Tibial artery (tissue), 4 donors: ENCODE measurements around the gene KCNQ1.
A peak's percentile ranks its signal among the peaks of the same experiment; 100 is the strongest.

Source experiments
- DNase-seq, 2 donors: peaks; one replicate each; pipeline ENCODE4 v3.0.0-alpha.2; 2019
- H3K27ac ChIP-seq, 2 donors: fragments of 200-600 bp; sonication (generic) in 1 of 2; 1 replicate in 1 of 2; 2 replicates in 1 of 2; pipeline ENCODE4 v1.5.1; 2018 to 2019; ENCODE audit warnings: mild to moderate bottlenecking in 1 of 2
- H3K27me3 ChIP-seq, 2 donors: fragments of 200-600 bp; sonication (generic) in 1 of 2; one replicate each; pipeline versions ENCODE4 v1.5.1 to v1.6.0; 2016 to 2019
- H3K36me3 ChIP-seq, 3 donors: fragments of 200-600 bp; sonication (generic) in 2 of 3; one replicate each; pipeline ENCODE4 v1.5.1; 2016 to 2019; ENCODE audit warnings: mild to moderate bottlenecking in 2 of 3
- H3K4me1 ChIP-seq, 4 donors: fragments of 200-600 bp; sonication (generic) in 2 of 4; 1 replicate in 3 of 4; 2 replicates in 1 of 4; pipeline ENCODE4 v1.5.1; 2016 to 2019
- H3K4me3 ChIP-seq, 2 donors: fragments of 200-600 bp; sonication (generic) in 1 of 2; 1 replicate in 1 of 2; 2 replicates in 1 of 2; pipeline ENCODE4 v1.5.1; 2018 to 2019; ENCODE audit warnings: mild to moderate bottlenecking in 2 of 2
- H3K9me3 ChIP-seq, 3 donors: fragments of 200-600 bp; sonication (generic) in 1 of 3; one replicate each; pipeline ENCODE4 v1.5.1; 2016 to 2019
- intact Hi-C: fragments of 100-400 bp; cut with DNase I; formaldehyde crosslinking; loops from one replicate; pipeline ENCODE4 v1.15.0; 2023; ENCODE audit warnings: low total_unique reads
- TF ChIP-seq, protein P1 (sequence below), 2 experiments: fragments of 200-600 bp in 1 of 2; fragments of 450-650 bp in 1 of 2; IDR thresholded peaks; one replicate each; pipeline ENCODE4 v1.5.1; 2017 to 2019; ENCODE audit warnings: antibody characterized with exemption in 2 of 2, mild to moderate bottlenecking in 1 of 2, moderate library complexity in 1 of 2

The KCNQ1 gene

DNA sequence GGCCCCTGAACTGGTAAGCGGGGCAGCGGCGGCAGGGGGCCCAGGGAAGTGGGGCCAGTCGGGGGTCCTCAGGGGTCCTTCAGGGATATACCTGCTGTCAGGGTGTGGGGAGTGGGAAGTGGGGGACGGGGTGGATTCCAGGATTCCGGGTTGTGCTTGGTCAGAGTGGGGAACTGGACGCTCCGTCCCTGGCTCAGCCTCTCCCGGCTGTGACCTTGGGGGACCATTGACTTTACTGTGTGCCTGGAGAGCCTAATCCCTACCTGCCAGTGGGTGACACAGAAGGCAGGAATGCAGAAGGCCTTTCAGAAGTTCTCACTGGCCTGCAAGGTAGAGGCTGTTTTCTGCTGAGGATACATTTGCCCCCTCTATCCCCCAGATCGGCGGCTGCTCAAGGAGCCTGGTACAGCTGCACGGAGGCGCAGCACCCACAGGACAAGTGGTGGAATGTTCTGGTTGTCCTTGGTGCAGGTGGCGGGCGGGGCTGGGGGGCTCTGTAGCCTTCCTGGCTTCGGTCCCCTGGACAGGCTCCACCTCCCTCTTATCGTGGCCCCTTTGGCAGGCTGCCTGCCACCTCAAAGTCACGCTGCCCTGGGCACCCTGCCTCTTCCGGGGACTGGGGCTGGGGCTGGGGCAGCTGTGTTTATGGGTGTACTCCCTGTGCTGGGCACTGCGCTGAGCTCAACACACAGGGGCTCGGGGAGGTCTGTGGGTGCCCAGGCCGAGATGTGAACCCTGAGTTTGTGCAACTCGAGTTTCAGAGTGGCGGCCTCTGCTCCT is 18.4 kb downstream of the KCNQ1 start:
- TF ChIP-seq, protein P1, sequence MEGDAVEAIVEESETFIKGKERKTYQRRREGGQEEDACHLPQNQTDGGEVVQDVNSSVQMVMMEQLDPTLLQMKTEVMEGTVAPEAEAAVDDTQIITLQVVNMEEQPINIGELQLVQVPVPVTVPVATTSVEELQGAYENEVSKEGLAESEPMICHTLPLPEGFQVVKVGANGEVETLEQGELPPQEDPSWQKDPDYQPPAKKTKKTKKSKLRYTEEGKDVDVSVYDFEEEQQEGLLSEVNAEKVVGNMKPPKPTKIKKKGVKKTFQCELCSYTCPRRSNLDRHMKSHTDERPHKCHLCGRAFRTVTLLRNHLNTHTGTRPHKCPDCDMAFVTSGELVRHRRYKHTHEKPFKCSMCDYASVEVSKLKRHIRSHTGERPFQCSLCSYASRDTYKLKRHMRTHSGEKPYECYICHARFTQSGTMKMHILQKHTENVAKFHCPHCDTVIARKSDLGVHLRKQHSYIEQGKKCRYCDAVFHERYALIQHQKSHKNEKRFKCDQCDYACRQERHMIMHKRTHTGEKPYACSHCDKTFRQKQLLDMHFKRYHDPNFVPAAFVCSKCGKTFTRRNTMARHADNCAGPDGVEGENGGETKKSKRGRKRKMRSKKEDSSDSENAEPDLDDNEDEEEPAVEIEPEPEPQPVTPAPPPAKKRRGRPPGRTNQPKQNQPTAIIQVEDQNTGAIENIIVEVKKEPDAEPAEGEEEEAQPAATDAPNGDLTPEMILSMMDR (IDR thresholded peaks at IDR 0.05): no peak
- Histone ChIP-seq H3K36me3 (no peaks in the 10 kb centered on the region), H3K27me3 (peaks cover 0 to 25% of the 10 kb centered on the region in 2 donors), H3K4me1 (no peaks in the 10 kb centered on the region), H3K9me3 (no peaks in the 10 kb centered on the region), H3K27ac (no peak overlapping the region), H3K4me3 (no peak overlapping the region)
- DNase-seq: peak in 1 of 2 donors; percentile 70
- intact Hi-C loops: no loop called here

DNA sequence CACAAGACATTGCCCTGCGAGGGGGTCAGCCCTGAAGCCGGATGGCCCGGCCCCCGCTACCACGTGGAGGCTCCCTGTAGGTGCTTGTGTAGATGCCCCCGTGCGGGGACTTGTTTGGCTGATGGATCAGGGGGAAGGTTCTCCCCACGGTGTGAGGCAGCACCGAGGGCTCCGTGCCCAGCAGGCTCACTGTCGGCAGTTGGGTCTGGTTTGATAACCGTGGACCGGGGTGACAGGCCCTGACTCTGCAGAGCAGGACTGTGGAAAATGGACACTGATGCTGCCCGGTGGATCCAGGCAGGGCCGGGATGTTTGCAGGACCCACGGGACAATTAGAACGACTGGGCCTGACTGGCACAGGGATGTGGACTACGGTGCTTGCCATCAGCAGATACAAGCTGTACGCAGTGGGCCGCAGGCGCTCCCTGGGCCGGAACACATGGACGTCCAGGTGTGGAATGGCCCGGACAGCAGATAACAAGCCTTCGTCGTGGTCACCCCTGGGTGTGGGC is 19.0 kb downstream of the KCNQ1 start:
- TF ChIP-seq, protein P1 (IDR thresholded peaks at IDR 0.05): no peak
- DNase-seq: peak in 1 of 2 donors; percentile 50
- no peaks in the 10 kb centered on the region for H3K4me1 ChIP-seq
- peaks cover 0 to 25% of the 10 kb centered on the region in 2 donors for H3K27me3 ChIP-seq
- no peaks in the 10 kb centered on the region for H3K36me3 ChIP-seq
- intact Hi-C loops: no loop called here
- no peak overlapping the region for H3K27ac ChIP-seq
- H3K9me3 ChIP-seq: no peaks in the 10 kb centered on the region
- no peak overlapping the region for H3K4me3 ChIP-seq

DNA sequence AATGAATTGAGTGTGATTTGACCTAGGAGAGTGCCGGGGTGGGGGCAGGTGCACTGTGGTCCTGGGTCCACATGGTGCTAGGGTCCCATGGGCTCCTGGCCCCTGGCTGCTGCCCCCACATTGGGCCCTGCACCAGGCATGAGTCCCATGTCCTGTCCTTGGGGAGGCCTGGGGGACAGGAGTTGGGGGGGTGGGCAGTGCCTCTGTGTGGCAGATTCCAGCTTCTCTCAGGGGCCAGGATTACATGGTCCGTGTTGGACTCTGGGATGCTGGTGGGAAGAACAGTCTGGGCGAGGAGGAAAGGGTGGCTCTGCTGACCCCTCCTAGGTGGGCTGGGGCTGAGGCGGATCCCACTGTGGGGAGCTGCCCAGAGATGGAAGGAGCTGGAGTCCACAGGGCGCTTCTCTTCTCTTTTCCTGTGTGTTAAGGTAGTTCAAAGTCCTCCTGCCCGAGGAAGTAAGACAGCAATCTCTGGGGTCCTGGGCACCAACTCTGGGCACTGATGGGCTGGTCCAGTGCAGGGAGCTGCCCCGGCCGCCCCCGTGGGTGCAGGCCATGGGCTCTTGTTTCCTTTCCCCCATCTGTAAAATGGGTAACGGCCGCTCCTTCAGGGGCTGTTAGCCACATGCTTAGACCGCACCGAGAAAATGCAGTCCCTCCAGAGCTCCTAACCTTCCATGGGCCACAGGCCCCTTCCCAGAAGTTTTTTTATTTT is 19.8 kb downstream of the KCNQ1 start:
- Histone ChIP-seq H3K27me3 (peaks cover 0 to 25% of the 10 kb centered on the region in 2 donors), H3K27ac (no peak overlapping the region), H3K4me3 (no peak overlapping the region), H3K4me1 (no peaks in the 10 kb centered on the region), H3K9me3 (no peaks in the 10 kb centered on the region), H3K36me3 (no peaks in the 10 kb centered on the region)
- DNase-seq: peak in 1 of 2 donors; percentile 25
- intact Hi-C loops: no loop called here
- TF ChIP-seq, protein P1 (IDR thresholded peaks at IDR 0.05): no peak

DNA sequence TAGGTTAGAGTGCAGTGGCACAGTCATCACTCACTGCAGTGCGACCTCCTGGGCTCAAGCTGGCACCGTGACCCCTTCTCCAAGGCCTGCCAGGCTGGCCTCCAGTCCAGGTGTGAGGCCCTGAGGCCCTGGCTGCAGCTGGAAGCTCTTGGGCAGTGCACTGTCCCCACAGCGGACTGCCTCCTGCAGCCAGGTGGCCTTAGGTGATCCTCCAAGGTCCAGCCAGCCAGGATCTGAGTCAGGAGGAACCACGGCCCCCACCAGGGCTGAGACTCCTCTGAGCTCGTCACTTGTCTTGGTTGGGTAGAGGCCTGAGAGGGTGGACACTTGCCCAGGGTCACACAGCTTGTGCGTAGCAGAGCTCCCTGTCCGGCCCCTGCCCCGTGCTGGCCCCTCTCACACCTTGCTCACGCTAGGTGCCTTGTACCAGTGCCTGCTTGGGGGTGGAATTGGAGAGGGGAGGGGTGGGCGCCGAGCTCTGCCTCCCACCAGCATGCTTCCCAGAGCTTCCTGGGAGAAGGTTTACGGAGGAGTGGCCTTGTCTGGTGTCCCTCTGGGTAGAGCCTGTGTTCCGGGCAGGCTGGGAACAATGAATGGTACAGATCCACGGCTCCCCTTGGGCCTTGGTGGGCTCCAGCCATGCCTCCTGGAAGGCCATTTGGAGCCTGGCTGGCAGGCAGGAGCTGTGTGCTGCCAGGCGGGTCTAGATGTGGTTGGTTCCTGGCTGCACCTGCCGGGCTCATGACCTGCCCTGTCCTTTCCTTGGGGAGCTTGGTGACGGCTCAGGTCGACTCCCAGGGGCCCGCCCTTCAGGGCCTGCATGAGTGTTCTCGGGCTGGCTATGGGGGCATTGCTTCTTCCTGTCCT is 20.6 kb downstream of the KCNQ1 start:
- peak in 1 of 2 donors; percentile 63 for DNase-seq
- intact Hi-C loops: no loop called here
- no peak overlapping the region for H3K4me3 ChIP-seq
- H3K4me1 ChIP-seq: no peaks in the 10 kb centered on the region
- TF ChIP-seq, protein P1 (IDR thresholded peaks at IDR 0.05): no peak
- no peaks in the 10 kb centered on the region for H3K9me3 ChIP-seq
- H3K36me3 ChIP-seq: no peaks in the 10 kb centered on the region
- peaks cover 0 to 23% of the 10 kb centered on the region in 2 donors for H3K27me3 ChIP-seq
- no peak overlapping the region for H3K27ac ChIP-seq

DNA sequence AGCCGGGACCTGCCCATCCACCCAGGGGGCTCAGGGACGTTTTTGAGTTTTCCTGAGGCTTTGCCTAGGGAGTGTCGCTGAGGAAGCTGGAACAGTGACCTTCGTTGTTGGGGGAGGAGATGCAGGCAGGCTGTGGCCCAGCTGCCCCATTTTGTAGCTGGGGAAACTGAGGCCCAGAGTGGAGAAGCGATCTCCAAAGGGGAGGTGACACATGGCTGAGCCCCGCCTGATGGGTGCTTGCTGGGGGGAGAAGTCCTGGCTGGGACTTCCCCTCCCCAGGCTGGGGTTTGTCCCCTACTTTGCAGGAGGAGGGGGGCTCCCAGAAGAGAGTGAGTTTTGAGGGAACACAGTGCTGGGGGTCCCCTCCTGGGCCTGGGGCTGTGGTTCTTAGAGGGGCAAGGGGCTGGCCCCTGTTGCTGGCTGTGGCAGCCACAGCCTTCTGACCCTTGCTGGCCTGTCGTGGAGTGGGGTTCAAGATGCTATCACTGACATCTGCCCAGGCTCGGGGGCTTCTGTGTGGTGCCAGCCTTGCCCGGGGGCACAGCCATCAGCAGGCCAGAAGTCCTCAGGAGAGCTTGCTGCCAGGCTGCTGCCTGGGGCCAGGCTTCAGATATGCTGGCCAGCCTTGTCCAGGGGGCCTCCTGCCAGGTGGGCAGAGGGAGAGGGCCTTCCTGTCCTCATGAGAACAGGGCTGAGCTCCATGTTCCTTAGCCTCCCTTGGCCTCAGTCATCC is 21.4 kb downstream of the KCNQ1 start:
- Histone ChIP-seq H3K9me3 (no peaks in the 10 kb centered on the region), H3K27ac (no peak overlapping the region), H3K4me1 (no peaks in the 10 kb centered on the region), H3K4me3 (no peak overlapping the region), H3K36me3 (no peaks in the 10 kb centered on the region), H3K27me3 (peaks cover 0 to 28% of the 10 kb centered on the region in 2 donors)
- TF ChIP-seq, protein P1 (IDR thresholded peaks at IDR 0.05): no peak
- intact Hi-C loops: no loop called here
- DNase-seq: peak in 1 of 2 donors; percentile 52
